GM19351 (cell line): Measurements from ENCODE around the gene PCDH17.

Source experiments
- ATAC-seq: cut with Tn5 transposase; IDR thresholded peaks from one replicate; pipeline ENCODE4 v1.9.1; 2021; ENCODE audit warnings: mild to moderate bottlenecking, moderate library complexity; ENCODE audit not compliant: unreplicated experiment

Gene PCDH17

DNA sequence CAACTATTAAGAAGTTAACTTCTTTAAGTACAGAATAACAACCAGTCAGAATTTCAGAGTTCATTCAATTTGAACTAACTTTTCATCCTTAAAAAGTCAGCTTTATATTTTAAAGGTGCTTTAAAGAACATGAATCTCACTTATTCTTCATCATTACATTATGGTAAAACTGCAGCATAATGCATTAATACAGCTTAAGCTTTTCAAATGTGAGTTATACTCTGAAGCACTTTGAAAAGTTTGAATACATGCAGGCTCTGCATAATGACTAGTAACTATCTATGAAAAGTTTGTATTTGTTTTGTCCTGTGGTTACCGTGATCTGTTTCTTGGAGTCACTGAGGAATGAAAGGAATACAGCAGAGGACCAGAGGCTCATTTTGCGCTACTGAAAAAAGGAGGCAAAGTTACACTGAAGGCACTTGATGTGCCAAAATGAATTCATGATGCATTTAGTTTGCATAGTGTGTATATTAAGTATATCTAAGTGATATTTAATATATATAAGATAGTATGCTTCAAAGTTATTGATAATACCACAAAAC lies 4.1 kb downstream of the PCDH17 start:
- no peak for ATAC-seq

DNA sequence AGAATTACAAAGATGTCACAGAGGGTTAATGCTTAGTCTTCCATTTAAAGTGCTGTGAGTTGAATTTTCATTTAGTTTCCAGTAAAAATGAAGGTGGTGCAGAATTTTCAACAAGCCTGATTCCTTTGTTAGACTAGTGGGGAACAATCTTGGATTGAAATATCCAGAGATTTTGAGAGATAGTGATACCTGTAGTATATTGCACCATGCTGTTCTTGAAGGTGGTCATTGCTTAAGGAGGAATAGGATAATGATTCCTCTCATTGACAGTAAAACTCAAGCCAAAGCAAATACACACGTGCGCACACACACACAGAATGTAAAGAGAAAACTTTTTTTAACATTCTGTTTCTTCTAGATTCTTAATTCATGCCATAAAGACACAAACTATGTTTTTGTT lies 5.3 kb downstream of the PCDH17 start:
- no peak for ATAC-seq

DNA sequence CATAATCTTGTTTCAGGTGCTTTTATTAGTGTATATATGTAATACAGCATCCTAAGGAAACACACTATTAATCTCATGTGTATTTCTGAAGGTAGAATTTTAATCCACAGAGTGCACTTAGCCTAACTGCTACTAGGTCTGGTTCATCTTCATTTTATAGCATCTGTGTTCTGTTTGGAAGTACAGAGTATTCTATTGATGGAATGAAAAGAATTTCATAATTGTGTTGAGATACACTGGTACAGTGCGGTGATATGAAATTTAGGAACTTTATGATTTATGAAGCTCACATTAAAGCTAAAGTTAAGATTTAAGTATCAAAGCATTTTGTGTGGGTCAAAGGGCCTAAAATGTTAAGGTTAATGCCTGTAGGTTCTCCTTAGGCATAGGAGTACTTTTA lies 6.0 kb downstream of the PCDH17 start:
- ATAC-seq: no peak

- ATAC-seq: no peak
These were observed 6.8 kb downstream of the PCDH17 start for GRCh38 chr13:57638186-57638890.

GRCh38 chr13:57640607-57641006 lies 9.1 kb downstream of the PCDH17 start:
- no peak for ATAC-seq

GRCh38 chr13:57641051-57641450 lies 9.5 kb downstream of the PCDH17 start:
- ATAC-seq: no peak

GRCh38 chr13:57644106-57644505 lies 12.6 kb downstream of the PCDH17 start:
- ATAC-seq: no peak

DNA sequence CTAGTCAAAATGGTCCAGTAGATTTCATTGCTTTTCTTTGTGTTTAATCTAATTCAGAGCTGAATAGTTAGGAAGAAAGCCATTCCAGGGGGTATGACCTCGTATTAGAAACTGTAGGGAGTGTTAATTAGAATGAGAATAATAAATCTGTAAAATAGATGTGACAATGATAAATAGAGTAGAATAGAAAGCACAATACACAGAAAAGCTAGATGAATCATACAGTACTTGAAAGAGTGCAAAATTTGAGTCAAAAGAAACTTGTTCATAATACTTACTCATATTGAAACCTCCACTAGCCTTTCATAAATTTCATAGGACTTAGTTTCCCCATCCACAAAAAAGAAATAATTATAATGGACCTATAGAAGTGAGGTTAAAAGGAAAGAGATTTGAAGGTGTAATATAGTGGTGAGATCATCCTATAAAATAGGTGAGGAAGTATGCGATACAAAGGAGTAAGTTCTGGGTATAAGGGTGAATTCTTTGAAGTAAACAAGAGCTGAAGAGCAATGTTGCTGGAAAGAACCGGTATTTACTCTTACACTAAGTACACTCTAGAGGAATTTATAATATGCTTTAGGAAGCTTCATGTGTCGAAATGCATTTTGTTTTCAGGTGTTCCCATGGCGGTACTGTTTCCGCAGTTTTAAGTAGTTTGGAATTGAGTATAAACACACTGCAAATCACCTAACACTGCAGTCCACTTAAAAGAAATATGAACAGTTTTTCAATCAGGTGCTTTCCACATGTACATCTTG lies 21.9 kb downstream of the PCDH17 start:
- no peak for ATAC-seq

DNA sequence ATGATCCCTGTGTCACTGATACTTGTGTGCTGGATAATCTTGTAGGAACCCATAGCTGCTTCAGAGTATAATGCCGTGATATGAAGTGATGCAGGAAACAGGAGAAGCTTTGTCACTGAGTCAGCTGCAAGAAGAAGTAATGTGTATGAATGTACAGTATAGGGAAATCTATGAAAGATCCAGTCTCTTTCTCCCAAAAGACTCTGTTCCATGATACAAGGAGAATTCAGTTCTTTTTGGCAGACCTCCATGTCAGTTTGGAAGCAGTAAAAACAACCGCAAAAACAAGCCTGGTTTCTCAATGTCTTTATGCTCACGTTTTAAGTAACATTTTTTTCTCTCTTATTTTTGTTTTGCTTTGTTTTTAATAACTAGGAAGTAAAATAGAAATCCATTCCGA lies 33.9 kb downstream of the PCDH17 start:
- no peak for ATAC-seq

DNA sequence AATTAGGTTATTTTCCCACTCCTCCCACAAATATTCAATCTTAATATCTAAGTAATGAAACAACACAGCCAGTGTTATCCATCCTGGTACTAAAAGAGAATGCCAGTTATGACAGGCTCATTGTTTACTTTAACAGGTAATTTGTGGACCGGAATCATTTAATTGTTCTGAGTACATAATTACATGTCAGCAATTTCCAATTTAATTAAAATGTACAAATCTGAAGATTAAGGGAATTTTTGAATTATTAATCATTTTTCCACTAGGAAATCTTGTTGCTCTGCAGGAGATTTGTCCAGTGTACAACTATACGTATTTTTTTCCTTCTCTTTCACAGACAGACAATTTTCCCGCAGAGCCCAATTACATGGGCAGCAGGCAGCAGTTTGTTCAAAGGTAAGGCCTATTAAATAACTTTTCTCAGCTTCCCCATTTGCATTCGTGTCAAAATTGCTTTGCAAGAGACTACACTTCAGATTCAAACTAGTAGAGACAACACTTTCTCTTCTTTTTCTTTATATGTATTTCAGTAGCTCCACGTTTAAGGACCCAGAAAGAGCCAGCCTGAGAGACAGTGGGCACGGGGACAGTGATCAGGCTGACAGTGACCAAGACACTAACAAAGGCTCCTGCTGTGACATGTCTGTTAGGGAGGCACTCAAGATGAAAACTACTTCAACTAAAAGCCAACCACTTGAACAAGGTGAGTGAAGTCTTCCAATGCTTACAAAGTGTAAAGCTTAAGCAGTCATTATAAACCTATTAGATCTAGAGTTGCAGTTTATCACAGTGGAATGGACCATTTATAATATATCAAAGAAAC lies 34.8 kb downstream of the PCDH17 start:
- ATAC-seq: no peak

GRCh38 chr13:57672168-57672567 lies 40.6 kb downstream of the PCDH17 start:
- ATAC-seq: no peak

- ATAC-seq: no peak
These were observed 41.7 kb downstream of the PCDH17 start for GRCh38 chr13:57673197-57673596.

- ATAC-seq: no peak
These were observed 44.0 kb downstream of the PCDH17 start for GRCh38 chr13:57675526-57675925.

GRCh38 chr13:57680609-57681008 lies 49.1 kb downstream of the PCDH17 start:
- no peak for ATAC-seq

- ATAC-seq: no peak
These were observed 50.7 kb downstream of the PCDH17 start for GRCh38 chr13:57682128-57682716.

- no peak for ATAC-seq
These were observed 67.3 kb downstream of the PCDH17 start for GRCh38 chr13:57698851-57699250.

DNA sequence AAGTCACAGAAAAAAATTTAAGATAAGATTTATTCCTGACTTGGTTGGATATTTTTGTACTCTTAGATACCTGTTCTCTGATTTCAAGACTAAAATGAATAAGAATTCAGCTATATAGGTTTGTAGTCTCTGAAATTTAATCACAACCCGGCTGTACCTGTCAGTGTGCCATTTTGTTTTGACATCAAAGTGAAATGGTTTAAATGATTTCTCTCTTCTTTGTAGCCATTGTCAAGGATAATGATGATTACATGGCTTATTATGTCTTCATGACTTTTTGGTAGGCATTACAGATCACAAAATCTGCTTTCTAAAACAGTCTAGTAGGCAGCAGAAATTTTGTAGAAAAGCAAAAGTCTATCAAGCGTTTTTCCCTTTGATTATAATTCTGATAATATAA lies 72.5 kb downstream of the PCDH17 start:
- no peak for ATAC-seq

GRCh38 chr13:57716295-57716694 lies 84.8 kb downstream of the PCDH17 start:
- ATAC-seq: no peak

GRCh38 chr13:57724486-57725272 lies 93.1 kb downstream of the PCDH17 start:
- no peak for ATAC-seq

DNA sequence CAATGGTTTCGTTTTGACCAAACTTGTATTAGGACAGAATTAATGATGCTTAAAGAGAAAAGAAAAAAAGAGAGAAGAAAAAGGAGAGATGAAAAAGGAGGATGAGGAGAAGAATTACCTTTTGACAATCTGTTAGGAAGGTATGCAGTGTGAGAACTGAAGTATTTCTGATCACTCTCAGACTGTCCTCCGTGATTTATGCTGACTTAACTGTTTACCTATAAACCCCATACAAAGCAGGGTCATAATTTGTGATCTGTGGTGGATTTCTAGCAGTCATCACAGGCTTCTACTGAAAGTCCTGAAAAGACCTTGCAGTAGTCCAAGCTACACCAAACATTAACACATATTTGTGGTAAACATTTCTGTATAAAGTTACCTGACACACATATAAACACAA lies 93.9 kb downstream of the PCDH17 start:
- ATAC-seq: no peak
